ENCODE data around the gene DNAL1. TPM values are rescaled to one million over a fixed set of nuclear protein-coding genes. Genes with fewer than 3 reads are reported as not detected.
A peak's percentile ranks its signal among the peaks of the same experiment; 100 is the strongest.

The DNAL1 gene
- total and polyA plus RNA-seq, 2 experiments from 2014 or later = 12.2 to 19.4 TPM

- H3K27me3 ChIP-seq = no peaks in the 10 kb centered on the region
- H3K27ac ChIP-seq = no peak overlapping the region
- peak overlapping the region; percentile 62 for H3K4me3 ChIP-seq
- H3K36me3 ChIP-seq = no peaks in the 10 kb centered on the region
- peak; percentile 19 to 38 for DNase-seq (ENCODE audit: low read depth in 1 of 2, low spot score in 1 of 2)
- TF ChIP-seq CTCF (IDR thresholded peaks at IDR 0.05; ENCODE audit: low read depth, low read length) = no peak
- no peaks in the 10 kb centered on the region for H3K9me3 ChIP-seq (ENCODE audit: low read depth)
- peaks cover 4% of the 10 kb centered on the region for H3K4me1 ChIP-seq (ENCODE audit: low read depth)
These were observed 67.9 kb downstream of the DNAL1 start for GRCh38 chr14:73712540-73713180.

GRCh38 chr14:73713206-73713802, 68.5 kb downstream of the DNAL1 start:
- no peak for TF ChIP-seq CTCF (IDR thresholded peaks at IDR 0.05; ENCODE audit: low read depth, low read length)
- peaks cover 4% of the 10 kb centered on the region for H3K4me1 ChIP-seq (ENCODE audit: low read depth)

GRCh38 chr14:73713803-73714655, 69.2 kb downstream of the DNAL1 start, which contains the start of gene PNMA1:
PNMA1 (minus strand) TSS chr14:73714384; CDS start chr14:73713639, 745 bp downstream.
- Histone ChIP-seq H3K27ac (peak within 1 kb of the TSS; percentile 70), H3K36me3 (no peaks in the 10 kb centered on the region), H3K4me3 (peak within 1 kb of the TSS; percentile 62), H3K4me1 (ENCODE audit: low read depth) (peaks cover 9% of the 10 kb centered on the region), H3K9me3 (ENCODE audit: low read depth) (no peaks in the 10 kb centered on the region), H3K27me3 (no peaks in the 10 kb centered on the region)
- TF ChIP-seq CTCF (IDR thresholded peaks at IDR 0.05; ENCODE audit: low read depth, low read length) = no peak
- peak; percentile 85 to 91 for DNase-seq (ENCODE audit: low read depth in 1 of 2, low spot score in 1 of 2)

More at GRCh38 chr14:73713206-73713802, 68.5 kb downstream of the DNAL1 start:
- H3K4me3 ChIP-seq = peak overlapping the region; percentile 62
- H3K27ac ChIP-seq = peak overlapping the region; percentile 70
- no peaks in the 10 kb centered on the region for H3K27me3 ChIP-seq
- H3K36me3 ChIP-seq = no peaks in the 10 kb centered on the region
- H3K9me3 ChIP-seq (ENCODE audit: low read depth) = no peaks in the 10 kb centered on the region
- DNase-seq (ENCODE audit: low read depth in 1 of 2, low spot score in 1 of 2) = peak in 1 of 2 donors; percentile 16

- no peaks in the 10 kb centered on the region for H3K9me3 ChIP-seq (ENCODE audit: low read depth)
- no peak for TF ChIP-seq CTCF (IDR thresholded peaks at IDR 0.05; ENCODE audit: low read depth, low read length)
- no peaks in the 10 kb centered on the region for H3K27me3 ChIP-seq
- H3K27ac ChIP-seq = no peak overlapping the region
- DNase-seq (ENCODE audit: low read depth in 1 of 2, low spot score in 1 of 2) = peak in 1 of 2 donors; percentile 31
- H3K36me3 ChIP-seq = no peaks in the 10 kb centered on the region
- peaks cover 9% of the 10 kb centered on the region for H3K4me1 ChIP-seq (ENCODE audit: low read depth)
- peak overlapping the region; percentile 62 for H3K4me3 ChIP-seq
These were observed 69.9 kb downstream of the DNAL1 start for GRCh38 chr14:73714656-73715081.

- Histone ChIP-seq H3K4me1 (ENCODE audit: low read depth) (peaks cover 9% of the 10 kb centered on the region), H3K9me3 (ENCODE audit: low read depth) (no peaks in the 10 kb centered on the region), H3K27ac (no peak overlapping the region), H3K4me3 (no peak overlapping the region), H3K36me3 (peaks cover 2% of the 10 kb centered on the region), H3K27me3 (no peaks in the 10 kb centered on the region)
- DNase-seq (ENCODE audit: low read depth in 1 of 2, low spot score in 1 of 2) = no peak
- TF ChIP-seq CTCF (IDR thresholded peaks at IDR 0.05; ENCODE audit: low read depth, low read length) = no peak
These were observed 70.9 kb downstream of the DNAL1 start for GRCh38 chr14:73715707-73716106.

Data from cardiac muscle cell (in vitro differentiated cells and primary cell).